ENCODE data around the gene RNF103.

Gene RNF103

DNA sequence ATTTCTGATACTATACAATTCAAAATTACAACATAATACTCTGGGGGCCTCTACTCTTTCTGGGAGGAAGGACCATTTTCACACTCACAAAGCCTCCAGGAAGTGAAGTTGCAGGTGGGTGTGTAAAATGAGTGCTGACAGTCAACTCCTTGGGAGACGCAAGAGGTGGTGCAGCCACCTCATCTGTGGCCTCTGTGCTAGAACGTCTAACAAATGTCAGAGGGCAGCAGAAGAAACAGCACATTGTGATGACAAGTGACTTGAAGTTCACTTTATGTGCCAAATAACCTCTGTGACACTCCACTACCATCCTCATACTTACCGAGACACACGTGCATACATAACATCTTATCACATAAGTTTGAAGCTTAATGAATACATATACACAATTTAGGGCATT is 10.2 kb downstream of the RNF103 start:
- Histone ChIP-seq H3K36me3 (replicated peaks; ENCODE audit: low read depth, low read length) (peaks cover 29% of the 10 kb centered on the region), H3K9ac (ENCODE audit: low read length) (no peak overlapping the region), H3K9me3 (ENCODE audit: insufficient read depth, low read length) (no peaks in the 10 kb centered on the region), H3K79me2 (ENCODE audit: low read length) (no peaks in the 10 kb centered on the region), H3K4me1 (ENCODE audit: low read length) (no peaks in the 10 kb centered on the region), H3K4me2 (ENCODE audit: low read length) (no peak overlapping the region), H4K20me1 (ENCODE audit: insufficient read depth, low read length) (no peaks in the 10 kb centered on the region), H3K27me3 (ENCODE audit: low read depth, low read length) (no peaks in the 10 kb centered on the region), H3K4me3 (ENCODE audit: low read length) (no peak overlapping the region), H3K27ac (ENCODE audit: low read length) (no peak overlapping the region), H2AFZ (ENCODE audit: low read depth, low read length) (no peak overlapping the region)
- TF ChIP-seq, protein P1, sequence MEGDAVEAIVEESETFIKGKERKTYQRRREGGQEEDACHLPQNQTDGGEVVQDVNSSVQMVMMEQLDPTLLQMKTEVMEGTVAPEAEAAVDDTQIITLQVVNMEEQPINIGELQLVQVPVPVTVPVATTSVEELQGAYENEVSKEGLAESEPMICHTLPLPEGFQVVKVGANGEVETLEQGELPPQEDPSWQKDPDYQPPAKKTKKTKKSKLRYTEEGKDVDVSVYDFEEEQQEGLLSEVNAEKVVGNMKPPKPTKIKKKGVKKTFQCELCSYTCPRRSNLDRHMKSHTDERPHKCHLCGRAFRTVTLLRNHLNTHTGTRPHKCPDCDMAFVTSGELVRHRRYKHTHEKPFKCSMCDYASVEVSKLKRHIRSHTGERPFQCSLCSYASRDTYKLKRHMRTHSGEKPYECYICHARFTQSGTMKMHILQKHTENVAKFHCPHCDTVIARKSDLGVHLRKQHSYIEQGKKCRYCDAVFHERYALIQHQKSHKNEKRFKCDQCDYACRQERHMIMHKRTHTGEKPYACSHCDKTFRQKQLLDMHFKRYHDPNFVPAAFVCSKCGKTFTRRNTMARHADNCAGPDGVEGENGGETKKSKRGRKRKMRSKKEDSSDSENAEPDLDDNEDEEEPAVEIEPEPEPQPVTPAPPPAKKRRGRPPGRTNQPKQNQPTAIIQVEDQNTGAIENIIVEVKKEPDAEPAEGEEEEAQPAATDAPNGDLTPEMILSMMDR (IDR thresholded peaks at IDR 0.05; ENCODE audit: low read depth, low read length): no peak
- TF ChIP-seq EZH2phosphoT487 (IDR thresholded peaks at IDR 0.05; ENCODE audit: low read depth): no peak

DNA sequence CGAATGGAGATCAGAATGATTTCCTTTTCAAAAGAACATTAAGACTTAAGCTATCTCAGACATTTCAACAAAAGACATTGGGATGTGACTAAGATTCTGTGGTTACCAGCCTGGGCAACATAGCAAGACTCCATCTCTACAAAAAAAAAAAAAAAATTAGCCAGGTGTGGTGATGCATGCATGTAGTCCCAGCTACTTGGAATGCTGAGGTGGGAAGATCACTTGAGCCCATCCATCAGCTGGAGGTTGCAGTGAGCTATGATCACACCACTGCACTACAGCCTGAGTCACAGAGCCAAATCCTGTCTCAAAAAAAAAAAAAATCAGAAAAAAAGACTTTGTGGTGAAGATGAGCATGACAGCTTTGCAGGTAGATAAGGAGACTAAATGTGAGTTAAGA is 12.8 kb downstream of the RNF103 start:
- Histone ChIP-seq H3K4me1 (ENCODE audit: low read length) (no peaks in the 10 kb centered on the region), H2AFZ (ENCODE audit: low read depth, low read length) (no peak overlapping the region), H3K9me3 (ENCODE audit: insufficient read depth, low read length) (no peaks in the 10 kb centered on the region), H3K36me3 (replicated peaks; ENCODE audit: low read depth, low read length) (peaks cover 28% of the 10 kb centered on the region), H3K79me2 (ENCODE audit: low read length) (no peaks in the 10 kb centered on the region), H3K27me3 (ENCODE audit: low read depth, low read length) (no peaks in the 10 kb centered on the region), H3K9ac (ENCODE audit: low read length) (no peak overlapping the region), H3K4me2 (ENCODE audit: low read length) (no peak overlapping the region), H3K27ac (ENCODE audit: low read length) (no peak overlapping the region), H4K20me1 (ENCODE audit: insufficient read depth, low read length) (no peaks in the 10 kb centered on the region), H3K4me3 (ENCODE audit: low read length) (no peak overlapping the region)
- TF ChIP-seq, protein P1 (IDR thresholded peaks at IDR 0.05; ENCODE audit: low read depth, low read length): no peak
- TF ChIP-seq EZH2phosphoT487 (IDR thresholded peaks at IDR 0.05; ENCODE audit: low read depth): no peak

DNA sequence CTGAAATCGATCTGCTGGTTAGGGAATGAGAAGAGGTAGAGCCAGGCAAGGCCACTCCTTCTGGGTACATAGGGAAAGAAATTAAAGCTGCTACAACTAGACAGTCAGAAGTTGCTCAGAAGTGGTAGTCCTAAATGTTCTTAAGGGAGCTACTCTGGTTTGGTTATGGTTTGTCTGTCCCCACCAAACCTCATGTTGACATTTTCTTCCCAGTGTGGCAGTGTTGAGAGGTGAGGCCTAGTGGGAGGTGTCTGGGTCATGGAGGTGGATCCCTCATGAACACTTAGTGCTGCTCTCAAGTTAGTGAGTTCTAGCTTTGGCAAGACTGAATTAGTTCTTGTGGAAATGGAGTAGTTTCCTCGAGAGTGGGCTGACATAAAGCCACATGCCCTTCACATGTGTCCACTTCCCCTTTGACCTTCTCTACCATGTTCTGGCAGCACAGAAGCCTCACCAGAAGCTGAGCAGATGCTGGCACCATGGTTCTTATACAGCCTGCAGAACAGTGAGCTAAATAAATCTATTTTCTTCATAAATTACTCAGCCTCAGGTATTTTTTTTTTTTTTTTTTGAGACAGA is 14.7 kb downstream of the RNF103 start:
- H3K9ac ChIP-seq (ENCODE audit: low read length): no peak overlapping the region
- no peaks in the 10 kb centered on the region for H3K4me1 ChIP-seq (ENCODE audit: low read length)
- H3K4me3 ChIP-seq (ENCODE audit: low read length): no peak overlapping the region
- no peaks in the 10 kb centered on the region for H4K20me1 ChIP-seq (ENCODE audit: insufficient read depth, low read length)
- no peaks in the 10 kb centered on the region for H3K9me3 ChIP-seq (ENCODE audit: insufficient read depth, low read length)
- H3K4me2 ChIP-seq (ENCODE audit: low read length): no peak overlapping the region
- no peaks in the 10 kb centered on the region for H3K27me3 ChIP-seq (ENCODE audit: low read depth, low read length)
- peaks cover 36% of the 10 kb centered on the region for H3K36me3 ChIP-seq (replicated peaks; ENCODE audit: low read depth, low read length)
- no peak overlapping the region for H3K27ac ChIP-seq (ENCODE audit: low read length)
- TF ChIP-seq, protein P1 (IDR thresholded peaks at IDR 0.05; ENCODE audit: low read depth, low read length): no peak
- TF ChIP-seq EZH2phosphoT487 (IDR thresholded peaks at IDR 0.05; ENCODE audit: low read depth): no peak
- H3K79me2 ChIP-seq (ENCODE audit: low read length): no peaks in the 10 kb centered on the region
- no peak overlapping the region for H2AFZ ChIP-seq (ENCODE audit: low read depth, low read length)

DNA sequence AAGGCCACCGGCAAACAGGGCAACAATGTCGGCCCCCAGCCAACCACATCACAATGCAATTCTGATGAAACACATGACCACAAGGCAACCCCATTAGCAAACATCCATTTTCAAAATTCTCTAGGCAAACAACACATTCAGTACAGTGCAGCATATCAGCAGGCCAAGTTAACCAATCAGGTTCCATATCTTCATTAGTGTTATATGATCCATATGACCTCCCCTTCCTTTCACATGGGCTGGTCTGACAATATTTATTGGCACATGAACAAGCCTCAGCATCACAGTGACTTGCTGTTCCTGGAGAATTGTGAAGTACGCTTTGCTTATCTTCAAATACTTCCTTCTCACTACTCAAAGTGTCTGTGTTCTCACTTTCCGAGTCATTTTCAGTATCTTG is 19.8 kb downstream of the RNF103 start:
- H3K27ac ChIP-seq (ENCODE audit: low read length): no peak overlapping the region
- no peaks in the 10 kb centered on the region for H3K4me1 ChIP-seq (ENCODE audit: low read length)
- peaks cover 19% of the 10 kb centered on the region for H3K36me3 ChIP-seq (replicated peaks; ENCODE audit: low read depth, low read length)
- H3K79me2 ChIP-seq (ENCODE audit: low read length): no peaks in the 10 kb centered on the region
- H3K9ac ChIP-seq (ENCODE audit: low read length): no peak overlapping the region
- no peak overlapping the region for H3K4me2 ChIP-seq (ENCODE audit: low read length)
- no peak for TF ChIP-seq EZH2phosphoT487 (IDR thresholded peaks at IDR 0.05; ENCODE audit: low read depth)
- TF ChIP-seq, protein P1 (IDR thresholded peaks at IDR 0.05; ENCODE audit: low read depth, low read length): no peak
- H4K20me1 ChIP-seq (ENCODE audit: insufficient read depth, low read length): no peaks in the 10 kb centered on the region
- no peak overlapping the region for H2AFZ ChIP-seq (ENCODE audit: low read depth, low read length)
- no peaks in the 10 kb centered on the region for H3K27me3 ChIP-seq (ENCODE audit: low read depth, low read length)
- H3K9me3 ChIP-seq (ENCODE audit: insufficient read depth, low read length): no peaks in the 10 kb centered on the region
- no peak overlapping the region for H3K4me3 ChIP-seq (ENCODE audit: low read length)

All from OCI-LY3 (cell line).